Lower leg skin (tissue), 3 donors: ENCODE results near the gene GFM2.

ENCODE experiments used
- POLR2A ChIP-seq, 2 donors: fragments of 450-650 bp; IDR thresholded peaks; one replicate each; pipeline ENCODE4 v1.6.1; 2016 to 2017; ENCODE audit warnings: antibody characterized with exemption in 2 of 2, mild to moderate bottlenecking in 1 of 2, moderate library complexity in 1 of 2
- TF ChIP-seq, protein P1 (sequence below), 3 donors: fragments of 450-650 bp; IDR thresholded peaks; one replicate each; pipeline ENCODE4 v1.5.1; 2016; ENCODE audit warnings: antibody characterized with exemption in 3 of 3, mild to moderate bottlenecking in 3 of 3, moderate library complexity in 2 of 3

DNA sequence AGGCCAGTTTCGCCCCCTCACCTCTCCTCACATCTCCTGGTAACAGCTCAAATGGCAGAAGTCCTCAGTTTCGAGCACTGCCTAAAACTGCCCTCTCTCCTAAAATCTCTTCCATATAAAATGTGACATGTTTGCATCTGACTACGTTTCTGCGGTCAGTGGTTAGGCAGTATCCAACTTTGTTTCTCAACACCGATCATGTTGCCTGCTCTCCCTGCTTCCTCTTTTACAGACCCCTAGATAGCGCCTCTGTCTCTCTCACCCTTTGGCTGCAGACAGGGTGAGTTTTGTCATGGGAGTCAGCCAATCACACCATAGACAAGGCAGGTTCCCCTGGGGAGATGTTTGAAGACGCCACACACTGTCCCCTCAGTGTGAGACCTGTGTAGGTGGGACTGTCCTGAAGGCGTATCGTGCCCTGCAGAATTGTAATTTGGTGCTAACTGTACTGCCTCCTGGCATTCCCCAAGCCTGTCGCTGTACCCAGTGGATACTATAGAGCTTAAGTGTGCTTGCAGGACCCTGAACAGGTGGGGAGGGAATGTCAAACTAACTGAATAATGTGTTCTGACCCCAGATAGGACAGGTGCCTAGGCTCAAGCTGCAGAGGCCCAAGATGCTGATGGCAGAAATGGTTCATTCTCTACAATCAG is 80.8 kb downstream of the GFM2 start:
- TF ChIP-seq, protein P1, sequence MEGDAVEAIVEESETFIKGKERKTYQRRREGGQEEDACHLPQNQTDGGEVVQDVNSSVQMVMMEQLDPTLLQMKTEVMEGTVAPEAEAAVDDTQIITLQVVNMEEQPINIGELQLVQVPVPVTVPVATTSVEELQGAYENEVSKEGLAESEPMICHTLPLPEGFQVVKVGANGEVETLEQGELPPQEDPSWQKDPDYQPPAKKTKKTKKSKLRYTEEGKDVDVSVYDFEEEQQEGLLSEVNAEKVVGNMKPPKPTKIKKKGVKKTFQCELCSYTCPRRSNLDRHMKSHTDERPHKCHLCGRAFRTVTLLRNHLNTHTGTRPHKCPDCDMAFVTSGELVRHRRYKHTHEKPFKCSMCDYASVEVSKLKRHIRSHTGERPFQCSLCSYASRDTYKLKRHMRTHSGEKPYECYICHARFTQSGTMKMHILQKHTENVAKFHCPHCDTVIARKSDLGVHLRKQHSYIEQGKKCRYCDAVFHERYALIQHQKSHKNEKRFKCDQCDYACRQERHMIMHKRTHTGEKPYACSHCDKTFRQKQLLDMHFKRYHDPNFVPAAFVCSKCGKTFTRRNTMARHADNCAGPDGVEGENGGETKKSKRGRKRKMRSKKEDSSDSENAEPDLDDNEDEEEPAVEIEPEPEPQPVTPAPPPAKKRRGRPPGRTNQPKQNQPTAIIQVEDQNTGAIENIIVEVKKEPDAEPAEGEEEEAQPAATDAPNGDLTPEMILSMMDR (IDR thresholded peaks at IDR 0.05): no peak
- no peak for TF ChIP-seq POLR2A (IDR thresholded peaks at IDR 0.05)
